ENCODE measurements around the gene CTSH. TPM values are rescaled to one million over a fixed set of nuclear protein-coding genes. Genes with fewer than 3 reads are reported as not detected.
"Not testable (repeated sequence)": the region's sequence is repeated elsewhere in the genome, so short reads cannot be mapped to it uniquely, and the experiment has no call there.

The CTSH gene
- total RNA-seq, 1 experiment from 2014 or later, result 43.9 TPM

- DNase-seq (ENCODE audit: low read depth), result no peak
Measured at GRCh38 chr15:78895471-78895870, 49.4 kb downstream of the CTSH start.

GRCh38 chr15:78893538-78893937, 51.3 kb downstream of the CTSH start:
- DNase-seq (ENCODE audit: low read depth), result no peak

- DNase-seq (ENCODE audit: low read depth), result no peak
Measured at GRCh38 chr15:78889000-78889399, 55.8 kb downstream of the CTSH start.

- DNase-seq (ENCODE audit: low read depth), result no peak
Measured at GRCh38 chr15:78881681-78882080, 63.2 kb downstream of the CTSH start.

- DNase-seq (ENCODE audit: low read depth), result no peak
Measured at GRCh38 chr15:78880813-78881212, 64.0 kb downstream of the CTSH start.

- peak; percentile 64 for DNase-seq (ENCODE audit: low read depth)
Measured at GRCh38 chr15:78880242-78880533, 64.7 kb downstream of the CTSH start.

GRCh38 chr15:78879517-78880241, 65.2 kb downstream of the CTSH start:
- DNase-seq (ENCODE audit: low read depth), result peak; percentile 11

- DNase-seq (ENCODE audit: low read depth), result peak; percentile 66
Measured at GRCh38 chr15:78878356-78878755, 66.5 kb downstream of the CTSH start.

- DNase-seq (ENCODE audit: low read depth), result not testable (repeated sequence)
Measured at GRCh38 chr15:78876954-78877353, 67.9 kb downstream of the CTSH start.

- no peak for DNase-seq (ENCODE audit: low read depth)
Measured at GRCh38 chr15:78875107-78875914, 69.5 kb downstream of the CTSH start.

GRCh38 chr15:78873793-78874765, 70.8 kb downstream of the CTSH start:
- peak; percentile 11 for DNase-seq (ENCODE audit: low read depth)

- peak; percentile 91 for DNase-seq (ENCODE audit: low read depth)
Measured at GRCh38 chr15:78872972-78873792, 71.7 kb downstream of the CTSH start.

- DNase-seq (ENCODE audit: low read depth), result peak; percentile 94
Measured at GRCh38 chr15:78872155-78872971, 72.5 kb downstream of the CTSH start, which contains the start of gene MORF4L1. MORF4L1 (plus strand) TSS chr15:78872890; CDS start chr15:78873018, 128 bp downstream.

- DNase-seq (ENCODE audit: low read depth), result not testable (repeated sequence)
Measured at GRCh38 chr15:78871483-78872127, 73.2 kb downstream of the CTSH start.

Other genes with a start within 250 kb of the CTSH start
- gene ADAMTS7, start 133.6 kb downstream of the CTSH start, total RNA-seq (2014; rRNA removed), result 35.1 and 35.2 TPM in 2 replicates
- gene MORF4L1, start 72.2 kb downstream of the CTSH start, total RNA-seq (2014; rRNA removed), result 283 and 429 TPM in 2 replicates
- gene RASGRF1, start 145.7 kb upstream of the CTSH start, total RNA-seq (2014; rRNA removed), result 1.4 and 5.7 TPM in 2 replicates